SU-DHL-6 (cell line): ENCODE data around the gene ATRNL1.

Source experiments
- H2AFZ ChIP-seq: fragments of 200-600 bp; sonication (generic); 2 replicates; pipeline ENCODE4 v1.6.1; 2014; ENCODE audit warnings: low read depth, mild to moderate bottlenecking, moderate library complexity, mixed read lengths, antibody characterized with exemption, low read length; ENCODE audit not compliant: severe bottlenecking
- H3F3A ChIP-seq: fragments of 200-600 bp; shearing (Covaris generic); 2 replicates; pipeline ENCODE4 v1.6.0; 2016; ENCODE audit warnings: antibody characterized with exemption, mild to moderate bottlenecking; ENCODE audit not compliant: insufficient read depth
- H3K27ac ChIP-seq: fragments of 200-600 bp; sonication (generic); 2 replicates; pipeline ENCODE4 v1.5.1; 2016; ENCODE audit warnings: low read depth, mild to moderate bottlenecking, low read length, moderate library complexity, mixed read lengths
- H3K27me3 ChIP-seq: fragments of 200-600 bp; sonication (generic), shearing (Covaris generic); 2 replicates; pipeline ENCODE4 v1.6.0; 2014; ENCODE audit warnings: mild to moderate bottlenecking, low read length
- H3K36me3 ChIP-seq: fragments of 200-600 bp; sonication (generic); 2 replicates; pipeline ENCODE4 v1.6.1; 2014; ENCODE audit warnings: mild to moderate bottlenecking, low read length, mixed read lengths
- H3K4me2 ChIP-seq: fragments of 300-600, 200-600 bp; shearing (Covaris generic), sonication (generic); 2 replicates; pipeline ENCODE4 v1.6.0; 2014; ENCODE audit warnings: low read length, low read depth, mild to moderate bottlenecking; ENCODE audit not compliant: poor library complexity, severe bottlenecking
- H3K4me3 ChIP-seq: fragments of 200-600 bp; sonication (generic); 2 replicates; pipeline ENCODE4 v1.5.1; 2014; ENCODE audit warnings: antibody characterized with exemption, low read length, mild to moderate bottlenecking, mixed read lengths; ENCODE audit not compliant: insufficient read depth, poor library complexity, severe bottlenecking
- H3K79me2 ChIP-seq: fragments of 200-600 bp; sonication (generic); 2 replicates; pipeline ENCODE4 v1.6.1; 2014; ENCODE audit warnings: mild to moderate bottlenecking, low read length, moderate library complexity; ENCODE audit not compliant: insufficient read depth
- H3K9ac ChIP-seq: fragments of 200-600 bp; sonication (generic); 2 replicates; pipeline ENCODE4 v1.7.0; 2014; ENCODE audit warnings: mild to moderate bottlenecking, low read length
- H3K9me2 ChIP-seq: fragments of 200-600 bp; sonication (generic); replicated peaks from 2 replicates; pipeline ENCODE4 v1.6.1; 2014; ENCODE audit warnings: low read length; ENCODE audit not compliant: insufficient read depth
- H3K9me3 ChIP-seq: fragments of 200-600 bp; sonication (generic); 2 replicates; pipeline ENCODE4 v1.6.1; 2014; ENCODE audit warnings: low read length, mixed read lengths; ENCODE audit not compliant: insufficient read depth
- H4K20me1 ChIP-seq: fragments of 200-600 bp; sonication (generic); 2 replicates; pipeline ENCODE4 v1.6.1; 2014; ENCODE audit warnings: low read depth, mild to moderate bottlenecking, antibody characterized with exemption, low read length, moderate library complexity, mixed read lengths
- CTCF ChIP-seq: fragments of 200-600 bp; sonication (generic); IDR thresholded peaks from one replicate; pipeline ENCODE4 v1.5.1; 2017; ENCODE audit warnings: antibody characterized with exemption, mild to moderate bottlenecking, low read length, moderate library complexity; ENCODE audit not compliant: insufficient read depth, poor library complexity, severe bottlenecking
- EZH2phosphoT487 ChIP-seq: fragments of 200-600 bp; sonication (generic), shearing (Covaris generic); conservative IDR thresholded peaks from 2 replicates; pipeline ENCODE4 v1.6.1; 2018; ENCODE audit warnings: mild to moderate bottlenecking, antibody characterized with exemption, low read length, moderate library complexity, mixed read lengths

ATRNL1 gene

GRCh38 chr10:115790220-115790619 is 697.1 kb downstream of the ATRNL1 start:
- Histone ChIP-seq H3K9ac (no peak overlapping the region), H3K27ac (no peak overlapping the region), H3K79me2 (no peaks in the 10 kb centered on the region), H3K36me3 (no peaks in the 10 kb centered on the region), H3K9me2 (no peaks in the 10 kb centered on the region), H3K4me3 (no peak overlapping the region), H3K27me3 (no peaks in the 10 kb centered on the region), H3K4me2 (no peak overlapping the region), H3F3A (no peaks in the 10 kb centered on the region), H2AFZ (no peak overlapping the region), H3K9me3 (no peaks in the 10 kb centered on the region), H4K20me1 (no peaks in the 10 kb centered on the region)
- TF ChIP-seq EZH2phosphoT487, result no peak
- no peak for TF ChIP-seq CTCF

DNA sequence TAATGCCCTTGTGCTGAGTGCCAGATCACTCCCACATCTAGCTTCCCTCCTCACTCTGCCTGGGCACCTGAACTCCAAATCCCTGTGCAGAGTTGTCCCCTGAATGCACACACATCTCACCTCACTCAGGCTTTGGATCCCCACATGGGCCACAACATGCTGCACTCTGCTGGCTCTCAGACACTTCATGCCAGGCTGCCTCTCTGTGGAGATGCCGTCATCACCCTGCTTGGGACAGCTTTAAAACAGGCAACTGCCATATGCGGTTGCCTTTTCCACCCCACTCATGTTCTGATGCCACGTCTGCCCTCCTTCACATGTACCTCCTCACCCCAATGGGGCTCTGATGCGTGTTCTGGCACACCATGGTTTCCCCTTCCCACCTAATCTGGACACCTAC is 702.8 kb downstream of the ATRNL1 start:
- Histone ChIP-seq H3K4me2 (no peak overlapping the region), H3K9ac (no peak overlapping the region), H3K4me3 (no peak overlapping the region), H3K9me2 (no peaks in the 10 kb centered on the region), H3K27ac (no peak overlapping the region), H3K9me3 (no peaks in the 10 kb centered on the region), H3F3A (no peaks in the 10 kb centered on the region), H3K27me3 (no peaks in the 10 kb centered on the region), H3K79me2 (no peaks in the 10 kb centered on the region), H2AFZ (no peak overlapping the region), H4K20me1 (no peaks in the 10 kb centered on the region), H3K36me3 (no peaks in the 10 kb centered on the region)
- TF ChIP-seq EZH2phosphoT487, result no peak
- no peak for TF ChIP-seq CTCF

- Histone ChIP-seq H3K4me2 (no peak overlapping the region), H2AFZ (no peak overlapping the region), H3K9ac (no peak overlapping the region), H3K36me3 (no peaks in the 10 kb centered on the region), H3K79me2 (no peaks in the 10 kb centered on the region), H3K9me2 (no peaks in the 10 kb centered on the region), H3K9me3 (no peaks in the 10 kb centered on the region), H3F3A (no peaks in the 10 kb centered on the region), H3K27ac (no peak overlapping the region), H4K20me1 (no peaks in the 10 kb centered on the region), H3K4me3 (no peak overlapping the region), H3K27me3 (no peaks in the 10 kb centered on the region)
- TF ChIP-seq CTCF (no peak), EZH2phosphoT487 (no peak)
Measured at GRCh38 chr10:115801457-115801856, 708.3 kb downstream of the ATRNL1 start.

DNA sequence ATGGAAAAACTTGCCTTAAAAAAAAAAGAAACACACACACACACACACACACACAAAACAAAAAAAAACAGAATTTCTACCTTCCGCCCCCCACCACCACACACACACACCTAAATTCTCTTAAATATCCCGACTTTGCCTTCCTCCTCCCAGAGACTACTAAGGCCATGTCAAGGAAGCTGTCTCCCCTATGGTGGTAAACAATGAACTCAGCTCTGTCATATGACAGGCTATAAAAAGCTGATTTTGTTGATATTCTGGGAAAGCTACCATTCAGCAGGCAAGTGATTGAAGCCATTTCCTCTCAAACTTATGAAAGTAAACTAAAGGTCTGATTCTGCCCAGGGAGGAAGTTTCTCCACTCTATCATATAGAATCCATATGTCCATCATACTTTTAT is 708.8 kb downstream of the ATRNL1 start:
- Histone ChIP-seq H3K9ac (no peak overlapping the region), H4K20me1 (no peaks in the 10 kb centered on the region), H3F3A (no peaks in the 10 kb centered on the region), H3K79me2 (no peaks in the 10 kb centered on the region), H3K36me3 (no peaks in the 10 kb centered on the region), H3K4me2 (no peak overlapping the region), H3K9me3 (no peaks in the 10 kb centered on the region), H3K27me3 (no peaks in the 10 kb centered on the region), H3K4me3 (no peak overlapping the region), H3K27ac (no peak overlapping the region), H2AFZ (no peak overlapping the region), H3K9me2 (no peaks in the 10 kb centered on the region)
- TF ChIP-seq CTCF (no peak), EZH2phosphoT487 (no peak)
